ENCODE results near the gene LMO4. TPM values are rescaled to one million over a fixed set of nuclear protein-coding genes. Genes with fewer than 3 reads are reported as not detected.

LMO4 gene
- total RNA-seq, 6 experiments from 2014 or later, result 33.1 to 43.4 (median 38.3) TPM

DNA sequence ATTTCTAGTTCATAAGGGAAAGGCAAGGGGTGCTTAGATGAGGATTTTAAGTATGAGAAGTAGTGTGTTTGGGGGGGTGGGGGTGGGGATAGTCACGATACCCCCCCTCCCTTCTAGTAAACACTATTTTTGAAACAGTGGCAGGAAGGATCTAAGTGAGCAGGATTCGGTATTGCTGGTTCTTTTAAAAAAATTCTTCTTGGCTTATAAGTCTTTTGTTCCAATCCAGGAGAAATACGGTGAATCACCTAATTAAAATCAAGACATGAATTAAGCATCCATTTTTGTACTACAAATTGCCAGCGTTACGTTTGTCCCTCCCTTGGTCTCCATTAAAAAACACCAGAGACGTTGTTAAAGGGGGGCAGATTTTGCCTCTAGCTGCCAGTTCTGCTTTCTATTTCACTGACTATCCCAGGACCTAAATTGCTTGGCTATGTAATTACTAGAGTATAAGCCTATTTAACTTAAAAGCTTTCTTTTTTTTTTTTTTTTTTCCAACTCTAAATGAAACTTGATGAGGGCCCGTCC is 911 bp downstream of the LMO4 start:
- Mint-ChIP-seq H3K27me3 (ENCODE audit: insufficient read depth) (no peaks in the 10 kb centered on the region; the same call in 1 of the 2 replicates), H3K4me3 (peak overlapping the region; percentile 95), H3K36me3 (ENCODE audit: low read depth) (peaks cover 24% of the 10 kb centered on the region), H3K27ac (peak overlapping the region; percentile 83), H3K9me3 (no peaks in the 10 kb centered on the region), H3K4me1 (ENCODE audit: low read depth) (peaks cover 34% of the 10 kb centered on the region)
- TF ChIP-seq, protein P1, sequence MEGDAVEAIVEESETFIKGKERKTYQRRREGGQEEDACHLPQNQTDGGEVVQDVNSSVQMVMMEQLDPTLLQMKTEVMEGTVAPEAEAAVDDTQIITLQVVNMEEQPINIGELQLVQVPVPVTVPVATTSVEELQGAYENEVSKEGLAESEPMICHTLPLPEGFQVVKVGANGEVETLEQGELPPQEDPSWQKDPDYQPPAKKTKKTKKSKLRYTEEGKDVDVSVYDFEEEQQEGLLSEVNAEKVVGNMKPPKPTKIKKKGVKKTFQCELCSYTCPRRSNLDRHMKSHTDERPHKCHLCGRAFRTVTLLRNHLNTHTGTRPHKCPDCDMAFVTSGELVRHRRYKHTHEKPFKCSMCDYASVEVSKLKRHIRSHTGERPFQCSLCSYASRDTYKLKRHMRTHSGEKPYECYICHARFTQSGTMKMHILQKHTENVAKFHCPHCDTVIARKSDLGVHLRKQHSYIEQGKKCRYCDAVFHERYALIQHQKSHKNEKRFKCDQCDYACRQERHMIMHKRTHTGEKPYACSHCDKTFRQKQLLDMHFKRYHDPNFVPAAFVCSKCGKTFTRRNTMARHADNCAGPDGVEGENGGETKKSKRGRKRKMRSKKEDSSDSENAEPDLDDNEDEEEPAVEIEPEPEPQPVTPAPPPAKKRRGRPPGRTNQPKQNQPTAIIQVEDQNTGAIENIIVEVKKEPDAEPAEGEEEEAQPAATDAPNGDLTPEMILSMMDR (IDR thresholded peaks at IDR 0.05), result no peak
- DNase-seq, result no peak

DNA sequence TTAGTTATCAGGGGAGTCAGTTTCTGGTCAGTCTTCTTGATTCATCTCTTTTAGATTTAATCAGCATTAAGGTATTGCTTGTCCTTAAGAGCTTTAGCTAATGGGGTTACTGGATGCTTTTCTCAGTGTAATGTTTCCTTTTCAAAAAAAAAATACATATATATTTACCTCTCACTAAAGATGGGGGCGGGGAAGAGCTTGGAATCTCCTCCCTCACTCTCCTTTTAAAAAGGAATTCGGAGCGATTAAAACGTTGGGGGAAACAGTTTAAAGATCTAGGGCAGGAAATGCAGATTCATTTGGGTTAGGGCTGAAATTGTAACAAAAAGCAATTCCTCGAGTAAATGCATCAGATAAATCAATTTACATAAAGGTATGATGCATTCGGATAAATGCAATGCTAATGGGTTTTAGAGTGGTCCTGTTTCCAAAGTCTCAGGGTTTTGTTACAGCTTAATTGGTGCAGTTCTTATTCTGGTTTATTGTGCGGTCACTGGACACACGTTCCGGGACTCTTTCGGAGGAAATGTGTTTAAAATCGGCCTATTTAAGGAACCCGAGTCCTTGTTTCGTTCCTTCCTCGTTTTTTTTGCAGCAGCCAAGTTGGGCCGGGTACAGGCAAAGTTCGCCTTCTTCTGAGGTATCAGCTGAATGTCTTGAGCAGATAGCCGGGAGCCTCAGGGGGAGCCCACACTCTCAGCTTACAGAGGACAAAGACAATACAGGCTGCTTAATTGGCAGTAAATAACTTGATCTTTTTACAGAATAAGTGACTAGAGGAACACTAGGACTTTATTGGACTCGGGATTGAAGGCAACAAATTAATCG is 1.6 kb downstream of the LMO4 start:
- DNase-seq, result no peak
- peaks cover 24% of the 10 kb centered on the region for H3K36me3 Mint-ChIP-seq (ENCODE audit: low read depth)

DNA sequence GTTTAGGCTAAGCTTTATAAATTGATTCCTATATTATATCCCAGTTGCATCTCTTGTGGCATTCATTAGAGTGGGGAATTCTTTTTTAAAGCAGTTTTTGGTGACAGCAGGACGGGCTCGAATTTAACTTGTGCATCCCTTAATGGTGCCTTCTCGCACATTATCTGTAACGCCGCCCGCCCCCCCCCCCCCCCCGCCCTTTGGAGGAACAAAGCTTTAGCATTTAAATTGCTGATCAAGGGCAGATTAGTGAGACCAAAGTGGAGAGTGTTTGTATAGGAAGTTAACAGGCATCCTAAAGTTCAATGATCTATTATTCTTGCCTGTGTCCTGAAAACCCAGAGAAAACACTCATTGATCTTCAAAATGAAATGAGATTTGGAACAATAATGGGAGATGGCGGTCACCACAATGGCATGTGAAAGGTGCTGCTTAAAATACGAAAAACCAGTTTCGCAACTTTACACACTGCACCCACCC is 2.2 kb downstream of the LMO4 start:
- H3K4me3 Mint-ChIP-seq, result peak overlapping the region; percentile 95
- H3K4me1 Mint-ChIP-seq (ENCODE audit: low read depth), result peaks cover 43% of the 10 kb centered on the region
- no peaks in the 10 kb centered on the region; the same call in none of the 2 replicates for H3K27me3 Mint-ChIP-seq (ENCODE audit: insufficient read depth)
- TF ChIP-seq, protein P1 (IDR thresholded peaks at IDR 0.05), result no peak
- H3K27ac Mint-ChIP-seq, result peak overlapping the region; percentile 83
- peaks cover 24% of the 10 kb centered on the region for H3K36me3 Mint-ChIP-seq (ENCODE audit: low read depth)
- no peaks in the 10 kb centered on the region for H3K9me3 Mint-ChIP-seq
- no peak for DNase-seq

More for the DNA sequence above, 1.6 kb downstream of the LMO4 start:
- no peaks in the 10 kb centered on the region; the same call in none of the 2 replicates for H3K27me3 Mint-ChIP-seq (ENCODE audit: insufficient read depth)
- H3K4me3 Mint-ChIP-seq, result peak overlapping the region; percentile 95
- H3K9me3 Mint-ChIP-seq, result no peaks in the 10 kb centered on the region
- H3K27ac Mint-ChIP-seq, result peak overlapping the region; percentile 83
- H3K4me1 Mint-ChIP-seq (ENCODE audit: low read depth), result peaks cover 38% of the 10 kb centered on the region
- TF ChIP-seq, protein P1 (IDR thresholded peaks at IDR 0.05), result no peak

DNA sequence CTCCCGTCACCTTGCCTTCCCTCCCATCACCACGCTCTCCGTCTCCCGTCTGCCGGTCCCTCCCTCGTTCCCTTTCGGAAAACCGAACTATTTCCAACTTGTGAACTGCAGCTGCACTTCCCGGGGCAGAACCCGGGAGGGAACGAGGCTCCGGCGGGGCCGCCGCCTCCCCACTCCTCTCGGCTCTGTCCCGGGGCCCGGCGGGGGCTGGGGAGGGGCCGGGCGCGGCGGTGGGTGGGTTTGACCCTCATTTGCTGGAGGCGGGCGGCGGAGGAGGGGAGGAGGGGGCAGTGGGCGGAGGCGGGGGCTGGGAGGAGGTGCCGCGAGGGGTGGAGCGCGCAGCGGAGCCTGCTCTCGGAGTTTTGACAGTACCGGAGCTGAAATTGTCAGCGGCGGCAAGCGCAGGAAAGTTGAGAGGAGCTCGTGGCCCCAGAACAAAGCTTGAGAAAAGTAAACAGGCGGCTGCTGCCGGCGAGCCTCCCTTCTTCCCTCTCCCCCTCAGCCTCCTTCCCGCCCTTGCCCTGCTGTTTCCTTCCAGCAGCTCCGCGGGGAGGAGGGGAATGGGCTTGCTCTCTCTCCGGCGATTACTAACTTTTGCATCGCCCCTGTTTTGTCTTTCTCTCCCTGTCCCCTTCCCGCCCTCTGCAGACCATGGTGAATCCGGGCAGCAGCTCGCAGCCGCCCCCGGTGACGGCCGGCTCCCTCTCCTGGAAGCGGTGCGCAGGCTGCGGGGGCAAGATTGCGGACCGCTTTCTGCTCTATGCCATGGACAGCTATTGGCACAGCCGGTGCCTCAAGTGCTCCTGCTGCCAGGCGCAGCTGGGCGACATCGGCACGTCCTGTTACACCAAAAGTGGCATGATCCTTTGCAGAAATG is 2.9 kb downstream of the LMO4 start:
- Mint-ChIP-seq H3K4me3 (peak overlapping the region; percentile 95), H3K4me1 (ENCODE audit: low read depth) (peaks cover 50% of the 10 kb centered on the region), H3K9me3 (no peaks in the 10 kb centered on the region), H3K27ac (peak overlapping the region; percentile 83), H3K36me3 (ENCODE audit: low read depth) (peaks cover 24% of the 10 kb centered on the region), H3K27me3 (ENCODE audit: insufficient read depth) (no peaks in the 10 kb centered on the region; the same call in none of the 2 replicates)
- TF ChIP-seq, protein P1 (IDR thresholded peaks at IDR 0.05), result peak; percentile 50
- DNase-seq, result peak; percentile 38

DNA sequence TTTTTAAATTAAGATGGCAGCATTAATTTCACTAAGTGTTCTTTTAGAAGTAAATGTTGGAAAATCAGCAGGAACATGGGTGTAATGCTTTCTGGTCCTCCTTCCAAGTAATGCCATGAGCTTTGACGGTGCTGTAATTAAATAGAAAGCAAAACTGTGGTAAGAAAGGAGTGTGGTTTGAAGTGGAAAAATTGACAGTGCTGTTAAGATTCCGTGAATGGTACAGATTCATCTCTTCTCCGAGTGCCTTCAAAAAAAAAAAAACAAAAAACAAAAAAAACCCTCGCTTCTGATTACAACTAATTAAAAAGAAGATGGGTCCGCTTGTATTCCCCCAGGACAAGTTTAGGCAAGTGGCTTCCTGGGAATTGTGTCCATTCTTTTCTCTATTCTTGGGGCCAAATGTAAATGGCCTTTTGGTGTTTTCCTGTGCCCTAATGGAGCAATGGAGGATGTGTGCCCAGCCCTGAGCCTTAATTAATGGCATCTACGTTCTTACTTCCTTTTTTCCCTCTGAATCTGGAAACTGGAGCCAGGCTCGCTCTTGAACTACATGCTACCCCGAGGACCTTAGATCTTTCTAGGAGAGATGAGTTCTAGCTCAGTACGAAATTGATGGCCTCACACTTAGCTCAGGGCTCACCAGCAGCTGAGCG is 5.1 kb downstream of the LMO4 start:
- no peak for DNase-seq
- Mint-ChIP-seq H3K9me3 (no peaks in the 10 kb centered on the region), H3K36me3 (ENCODE audit: low read depth) (peaks cover 38% of the 10 kb centered on the region)

More for the DNA sequence above, 5.1 kb downstream of the LMO4 start:
- Mint-ChIP-seq H3K4me3 (peak overlapping the region; percentile 95), H3K4me1 (ENCODE audit: low read depth) (peaks cover 66% of the 10 kb centered on the region), H3K27ac (peak overlapping the region; percentile 94), H3K27me3 (ENCODE audit: insufficient read depth) (no peaks in the 10 kb centered on the region; the same call in none of the 2 replicates)
- TF ChIP-seq, protein P1 (IDR thresholded peaks at IDR 0.05), result no peak

All from HFFc6 (cell line).